NCI-H187 treated with DMSO at 0.1 percent for 48 hours (cell line): ENCODE data around the gene RDX.
"Not testable (repeated sequence)": the region's sequence is repeated elsewhere in the genome, so short reads cannot be mapped to it uniquely, and the experiment has no call there.

ENCODE experiments used
- DNase-seq: peaks from one replicate; lab custom pipeline; 2025; lab: John Stamatoyannopoulos, UW

The RDX gene

GRCh38 chr11:110296226-110297075 lies at the start of gene RDX:
Gene RDX (minus strand): TSS chr11:110296614. CDS start chr11:110279692, 16,922 bp downstream.
- peak; percentile 32 for DNase-seq

GRCh38 chr11:110345743-110346142 lies 49.3 kb upstream of the RDX start:
- no peak for DNase-seq

- DNase-seq, result no peak
These were observed 44.0 kb upstream of the RDX start for GRCh38 chr11:110340436-110340835.

- no peak for DNase-seq
These were observed 43.2 kb upstream of the RDX start for GRCh38 chr11:110339456-110340250.

- DNase-seq, result no peak
These were observed 42.3 kb upstream of the RDX start for GRCh38 chr11:110338684-110339083.

DNA sequence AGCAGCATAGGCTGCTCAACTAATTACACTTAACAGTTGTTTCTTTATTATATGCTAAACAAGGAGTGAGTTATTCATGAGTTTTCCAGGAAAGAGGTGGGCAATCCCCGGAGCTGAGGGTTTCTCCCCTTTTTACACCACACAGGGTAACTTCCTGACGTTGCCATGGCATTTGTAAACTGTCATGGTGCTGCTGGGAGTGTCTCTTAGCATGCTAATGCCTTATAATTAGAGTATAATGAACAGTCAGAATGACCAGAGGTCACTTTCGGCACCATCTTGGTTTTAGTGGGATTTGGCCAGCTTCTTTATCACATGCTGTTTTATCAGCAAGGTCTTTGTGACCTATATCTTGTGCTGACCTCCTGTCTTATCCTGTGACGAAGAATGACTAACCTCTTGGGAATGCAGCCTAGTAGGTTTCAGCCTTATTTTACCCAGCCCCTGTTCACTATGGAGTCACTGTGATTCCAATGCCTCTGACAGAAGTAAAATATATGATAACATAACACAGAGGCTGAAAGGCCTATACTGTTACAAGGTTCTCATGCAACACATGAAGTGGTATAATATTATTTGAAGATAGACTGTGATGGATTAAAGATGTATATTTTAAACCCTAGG lies 41.3 kb upstream of the RDX start:
- DNase-seq, result no peak

DNA sequence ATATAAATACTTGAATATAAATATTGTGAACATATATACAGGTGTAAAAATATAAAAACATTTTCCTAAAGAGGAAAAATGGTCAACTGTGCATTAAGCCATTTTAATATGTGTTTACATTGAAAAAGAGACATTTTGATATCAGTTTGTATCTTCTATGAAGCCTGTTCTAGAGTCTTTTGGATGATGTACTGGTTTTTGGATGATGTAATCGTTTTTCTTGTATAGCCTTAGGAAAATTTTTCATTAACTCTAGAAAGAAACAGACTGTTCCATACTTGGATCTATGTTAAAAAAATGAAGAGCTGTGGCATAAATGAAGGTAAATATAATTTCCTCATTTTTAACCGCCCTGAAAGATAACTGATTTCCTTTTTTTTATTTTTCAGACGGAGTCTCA lies 39.6 kb upstream of the RDX start:
- no peak for DNase-seq

DNA sequence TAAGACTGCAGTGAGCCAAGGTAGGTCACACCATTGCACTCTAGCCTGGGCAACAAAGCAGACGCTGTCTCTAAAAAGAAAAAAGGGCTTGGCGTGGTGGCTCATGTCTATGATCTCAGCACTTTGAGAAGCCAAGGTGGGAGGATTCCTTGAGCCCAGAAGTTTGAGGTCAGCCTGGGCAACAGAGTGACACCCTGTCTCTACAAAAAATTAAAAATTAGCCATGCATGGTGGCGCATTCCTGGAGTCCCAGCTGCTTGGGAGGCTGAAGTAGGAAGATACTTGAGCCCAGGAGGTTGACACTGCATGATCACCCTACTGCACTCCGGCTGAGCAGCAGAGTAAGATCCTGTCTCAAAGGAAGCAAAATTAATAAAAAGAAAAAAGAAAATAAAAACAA lies 38.9 kb upstream of the RDX start:
- DNase-seq, result no peak

DNA sequence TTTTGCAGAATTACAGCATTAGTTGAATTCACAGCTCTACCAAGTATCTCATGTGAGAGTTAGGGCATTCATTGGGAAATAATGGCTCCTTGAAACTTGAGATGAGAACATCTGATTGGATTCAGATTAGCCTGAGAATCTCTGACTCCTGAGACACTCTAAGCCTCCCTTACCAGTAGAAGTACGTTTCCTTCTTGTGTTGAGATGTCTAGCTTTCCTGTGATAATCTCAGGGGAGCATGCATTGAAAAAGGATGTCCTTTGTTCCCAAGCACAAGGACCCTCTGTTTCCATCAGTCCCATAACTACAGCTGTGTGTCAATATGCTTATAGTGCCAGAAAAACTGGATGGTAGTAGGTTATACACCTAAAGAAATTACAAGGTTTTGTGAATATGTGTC lies 35.2 kb upstream of the RDX start:
- no peak for DNase-seq

DNA sequence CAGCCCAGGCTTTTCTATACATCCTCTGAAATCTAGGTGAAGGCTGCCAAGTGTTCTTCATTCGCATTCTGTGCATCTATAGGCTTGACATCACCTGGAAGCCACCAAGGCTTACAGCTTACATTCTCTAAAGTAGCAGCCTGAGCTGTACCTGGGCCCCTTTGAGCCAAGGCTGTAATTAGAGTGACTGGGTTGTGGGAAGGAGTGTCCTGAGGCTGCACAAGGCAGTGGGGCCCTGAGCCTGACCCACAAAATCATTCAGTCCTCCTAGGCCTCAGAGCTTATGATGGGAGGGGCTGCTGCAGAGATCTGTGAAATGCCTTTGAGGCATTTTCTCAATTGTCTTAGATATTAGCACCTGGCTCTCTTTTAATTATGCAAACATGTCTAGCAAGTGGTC lies 33.0 kb upstream of the RDX start:
- DNase-seq, result no peak

DNA sequence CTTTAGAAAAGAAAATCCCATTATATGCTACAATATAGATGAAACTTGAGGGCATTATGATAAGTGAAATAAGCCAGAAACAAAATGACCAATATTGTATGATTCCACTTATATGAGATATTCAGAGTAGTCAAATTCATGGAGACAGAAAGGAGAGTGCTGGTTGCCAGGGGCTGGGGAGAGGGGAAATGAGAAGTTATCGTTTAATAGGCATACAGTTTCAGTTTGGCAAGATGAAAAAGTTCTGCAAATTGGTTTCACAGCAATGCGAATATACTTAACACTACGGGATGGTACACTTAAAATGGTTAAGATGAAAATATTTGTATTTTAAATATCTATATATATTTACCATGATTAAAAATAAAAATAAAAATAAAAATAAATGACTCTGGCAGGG lies 31.1 kb upstream of the RDX start:
- DNase-seq, result no peak

DNA sequence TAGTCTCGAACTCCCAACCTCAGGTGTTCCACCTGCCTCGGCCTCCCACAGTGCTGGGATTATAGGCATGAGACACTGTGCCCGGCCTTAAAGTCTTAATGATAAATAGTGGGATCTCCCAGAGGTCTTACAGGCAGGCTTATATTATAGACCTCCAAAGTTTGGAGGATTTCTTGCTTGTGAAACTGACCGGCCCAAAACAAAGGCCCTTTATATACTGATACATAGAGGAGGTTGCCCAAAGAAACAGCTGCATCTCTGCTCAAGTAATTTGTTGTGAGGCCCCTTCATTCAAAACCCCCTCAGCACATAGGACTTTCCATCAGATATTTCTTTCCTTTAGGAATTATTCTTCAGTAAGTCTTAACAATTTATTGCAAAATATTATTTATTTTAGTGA lies 27.4 kb upstream of the RDX start:
- DNase-seq, result no peak

DNA sequence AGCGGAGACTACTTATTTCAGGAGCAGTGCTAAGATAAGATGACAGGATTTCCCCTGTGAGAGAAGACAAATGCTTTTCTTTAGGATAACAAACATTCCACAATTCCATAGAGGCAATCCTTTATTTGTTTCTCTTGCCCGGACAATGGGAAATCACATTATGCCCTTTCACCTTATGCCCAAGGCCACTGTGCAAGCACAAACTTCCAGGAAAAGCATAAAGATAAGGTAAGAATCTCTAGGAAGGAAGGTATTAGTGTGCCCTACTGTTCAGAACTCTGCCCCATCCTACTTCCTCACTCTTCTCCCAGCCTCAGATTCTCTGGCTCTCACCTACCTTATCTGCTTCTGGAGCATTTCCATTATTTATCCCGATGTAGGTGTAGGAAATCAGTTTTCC lies 23.1 kb upstream of the RDX start:
- DNase-seq, result no peak

GRCh38 chr11:110318638-110319404 lies 22.4 kb upstream of the RDX start:
- no peak for DNase-seq

GRCh38 chr11:110317516-110317932 lies 21.1 kb upstream of the RDX start:
- DNase-seq, result peak; percentile 39

DNA sequence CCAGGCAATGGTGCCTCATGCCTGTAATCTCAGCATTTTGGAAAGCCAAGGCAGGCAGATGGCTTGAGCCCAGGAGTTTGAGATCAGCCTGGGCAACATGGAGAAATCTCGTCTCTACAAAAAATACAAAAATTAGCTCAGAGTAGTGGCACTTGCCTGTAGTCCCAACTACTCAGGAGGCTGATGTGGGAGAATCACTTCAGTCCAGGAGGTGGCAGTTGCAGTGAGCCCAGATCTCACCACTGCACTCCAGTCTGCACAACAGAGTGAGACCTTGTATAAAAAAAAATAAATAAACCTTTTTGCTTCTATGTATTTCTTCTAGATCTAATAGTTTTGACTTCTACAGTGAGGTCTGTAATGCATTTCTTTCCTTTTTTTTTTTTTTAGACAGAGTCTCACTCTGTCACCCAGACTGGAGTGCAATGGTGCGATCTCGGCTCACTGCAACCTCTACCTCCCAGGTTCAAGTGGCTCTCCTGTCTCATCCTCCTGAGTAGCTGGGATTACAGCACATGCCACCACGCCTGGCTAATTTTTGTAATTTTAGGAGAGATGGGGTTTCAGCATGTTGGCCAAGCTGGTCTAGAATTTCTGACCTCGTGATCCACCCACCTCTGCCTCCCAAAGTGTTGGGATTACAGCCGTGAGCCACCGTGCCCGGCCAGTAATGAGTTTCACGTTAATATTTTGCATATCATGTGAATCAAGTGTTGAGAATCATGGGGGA lies 18.1 kb upstream of the RDX start:
- DNase-seq, result no peak

- DNase-seq, result no peak
These were observed 16.3 kb upstream of the RDX start for GRCh38 chr11:110312670-110313069.

DNA sequence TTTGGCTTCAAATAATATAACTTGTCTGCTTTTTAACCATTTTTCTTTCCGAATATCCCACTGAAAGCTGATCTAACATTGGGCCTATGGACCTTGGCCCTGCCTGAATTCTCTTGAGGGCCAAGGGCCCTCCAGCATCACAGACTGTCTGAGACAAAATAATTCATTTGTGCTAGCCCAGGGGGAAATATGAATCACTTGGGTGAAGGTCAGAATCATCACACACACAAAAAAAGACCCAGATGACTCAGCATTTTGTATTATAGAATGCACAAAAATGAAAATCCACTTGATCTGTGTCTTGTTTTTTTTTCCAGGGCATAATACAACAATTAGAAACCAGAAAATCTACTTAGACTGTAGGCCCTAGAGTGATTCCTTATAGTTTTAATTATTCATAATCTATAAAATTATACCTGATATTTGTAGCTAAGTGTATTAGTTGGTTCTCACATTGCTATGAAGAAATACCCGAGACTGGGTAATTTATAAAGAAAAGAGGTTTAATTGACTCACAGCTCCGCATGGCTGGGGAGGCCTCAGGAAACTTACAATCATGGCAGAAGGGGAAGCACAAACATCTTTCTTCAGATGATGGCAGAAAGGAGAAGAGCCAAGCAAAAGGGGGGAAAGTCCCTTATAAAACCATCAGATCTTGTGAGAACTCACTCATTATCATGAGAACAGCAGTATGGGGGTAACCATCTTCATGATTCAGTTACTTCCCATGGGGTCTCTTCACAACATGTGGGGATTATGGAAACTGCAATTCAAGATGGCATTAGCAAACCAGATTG lies 15.6 kb upstream of the RDX start:
- DNase-seq, result no peak

DNA sequence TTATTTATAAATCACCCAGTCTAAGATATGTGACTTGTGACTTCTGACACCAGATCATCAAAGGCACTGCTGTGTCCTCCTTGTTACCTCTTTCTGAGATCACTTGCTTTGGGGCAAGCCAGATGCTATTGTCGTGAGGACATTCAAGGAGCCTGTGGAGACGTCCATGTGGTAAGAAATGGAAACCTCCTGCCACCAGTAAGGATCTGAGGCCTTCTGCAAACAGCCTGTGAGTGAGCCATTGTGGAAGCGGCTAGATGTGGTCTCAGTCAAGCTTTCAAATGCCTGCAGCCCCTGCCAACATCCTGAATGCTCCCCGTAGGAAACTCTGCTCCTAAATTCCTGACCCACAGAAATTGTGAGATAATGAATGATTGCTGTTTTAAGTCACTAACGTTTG lies 11.7 kb upstream of the RDX start:
- no peak for DNase-seq

DNA sequence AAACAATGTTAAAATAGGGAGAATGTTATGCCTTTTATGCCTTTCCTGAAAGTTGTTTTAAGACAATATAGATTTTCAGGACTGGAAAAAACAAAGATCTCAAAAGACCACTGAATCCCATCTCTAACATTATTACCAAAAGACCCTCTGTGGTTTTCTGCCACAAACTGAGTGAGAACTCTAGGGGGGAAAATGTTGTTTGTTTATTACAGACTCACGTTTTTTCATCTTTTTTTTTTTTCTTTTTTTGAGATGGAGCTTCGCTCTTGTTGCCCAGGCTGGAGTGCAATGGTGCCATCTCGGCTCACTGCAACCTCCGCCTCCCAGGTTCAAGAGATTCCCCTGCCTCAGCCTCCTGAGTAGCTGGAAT lies 9.6 kb upstream of the RDX start:
- not testable (repeated sequence) for DNase-seq
